ENCODE data around the gene PAK6.

The PAK6 gene

DNA sequence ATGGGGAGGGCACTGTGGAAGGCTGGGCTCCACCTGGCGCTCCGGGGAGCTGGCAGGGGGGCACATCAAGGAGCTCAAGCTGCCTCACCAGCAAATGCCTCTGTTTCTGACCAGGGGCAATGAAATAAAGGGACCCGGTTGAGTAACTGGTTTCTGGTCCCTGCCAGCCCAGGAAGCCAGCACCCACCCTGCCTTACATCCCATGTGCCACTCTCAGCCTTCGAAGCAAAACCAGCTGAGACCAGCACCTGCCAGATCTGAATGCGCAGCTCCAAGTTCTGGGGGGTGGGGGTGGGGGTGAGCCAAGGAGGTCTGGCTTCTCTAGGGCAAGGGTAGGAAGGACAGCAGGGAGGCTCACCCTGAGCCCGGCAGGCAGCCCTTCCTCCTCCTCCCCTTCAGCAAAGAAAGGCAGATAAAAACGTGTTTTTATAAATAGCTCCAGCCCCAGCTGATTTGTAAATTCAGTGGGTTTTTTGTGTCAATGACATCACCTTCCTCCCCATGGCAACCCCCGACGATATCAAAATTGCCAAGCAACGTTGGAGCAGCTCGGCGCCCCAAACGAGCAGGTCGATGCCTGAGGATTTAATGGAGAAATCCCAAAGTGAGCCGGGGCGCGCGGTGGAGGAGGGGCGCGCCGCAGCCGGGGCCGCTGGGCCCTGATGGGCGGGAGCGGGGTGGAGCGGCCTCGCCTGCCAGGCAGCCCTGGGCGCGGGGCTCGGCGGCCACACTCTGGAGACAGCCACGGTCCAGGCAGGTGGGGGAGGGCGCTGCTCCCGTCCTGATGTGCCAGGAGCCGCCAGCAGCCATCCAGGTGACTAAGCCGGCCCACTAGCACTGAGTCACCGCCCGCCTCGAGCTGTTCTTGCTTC lies at the start of gene PAK6:
TSS of gene PAK6 (plus strand) at position 532 of the 872 bp plus-strand sequence. CDS start 25,723 bp downstream, outside the sequence.
- DNase-seq (ENCODE audit: low read depth), result peak; percentile 20

- DNase-seq (ENCODE audit: low read depth), result no peak
Measured at GRCh38 chr15:40190591-40190990, 48.3 kb upstream of the PAK6 start.

DNA sequence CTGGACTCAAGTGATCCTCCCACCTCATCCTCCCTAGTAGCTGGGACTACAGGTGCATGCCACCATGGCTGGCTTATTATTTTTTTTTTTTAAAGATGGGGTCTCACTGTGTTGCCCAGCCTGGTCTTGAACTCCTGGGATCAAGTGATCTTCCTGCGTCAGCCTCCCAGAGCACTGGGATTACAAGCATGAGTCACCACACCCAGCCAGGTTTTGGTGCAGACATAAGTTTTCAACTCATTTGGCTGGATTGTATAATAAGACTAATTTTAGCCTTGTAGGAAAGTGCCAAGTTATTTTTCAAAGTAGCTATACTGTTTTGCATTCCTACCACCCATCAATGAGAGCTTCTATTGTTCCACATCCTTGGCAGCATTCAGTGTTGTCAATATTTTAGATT lies 45.9 kb upstream of the PAK6 start:
- DNase-seq (ENCODE audit: low read depth), result no peak

- DNase-seq (ENCODE audit: low read depth), result no peak
Measured at GRCh38 chr15:40197434-40197833, 41.4 kb upstream of the PAK6 start.

DNA sequence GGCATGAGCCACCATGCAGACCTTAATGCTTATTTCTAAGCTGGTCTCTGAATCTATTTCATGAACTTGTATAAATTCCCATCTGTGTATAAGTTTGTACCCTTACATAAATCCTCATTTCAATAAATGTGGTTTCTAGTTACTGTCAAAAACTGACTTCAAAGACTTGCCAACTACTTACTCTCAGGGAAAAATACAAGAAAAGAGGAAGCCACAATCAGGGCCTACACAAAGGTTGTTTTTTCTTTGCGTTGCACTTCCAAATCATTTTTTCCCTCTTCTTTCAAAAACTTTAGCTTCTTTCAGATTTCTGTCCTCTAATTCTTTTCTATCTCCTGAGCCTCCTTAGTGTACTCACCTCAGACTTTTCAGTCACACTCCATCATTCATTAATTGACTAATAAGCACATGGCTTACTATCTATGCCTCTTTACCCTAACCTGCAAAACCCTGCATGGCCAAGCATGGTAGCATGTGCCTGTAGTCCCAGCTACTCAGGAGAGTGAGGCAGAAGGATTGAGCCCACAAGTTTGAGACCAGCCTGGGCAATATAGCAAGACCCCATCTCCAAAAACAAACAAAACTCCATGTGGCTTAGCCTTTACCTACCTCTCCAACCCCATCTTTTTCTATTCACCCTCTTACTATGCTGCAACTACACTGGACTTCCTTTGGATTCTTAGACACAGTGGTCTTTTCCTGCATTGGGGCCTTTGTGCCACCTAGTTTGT lies 40.3 kb upstream of the PAK6 start:
- DNase-seq (ENCODE audit: low read depth), result no peak

DNA sequence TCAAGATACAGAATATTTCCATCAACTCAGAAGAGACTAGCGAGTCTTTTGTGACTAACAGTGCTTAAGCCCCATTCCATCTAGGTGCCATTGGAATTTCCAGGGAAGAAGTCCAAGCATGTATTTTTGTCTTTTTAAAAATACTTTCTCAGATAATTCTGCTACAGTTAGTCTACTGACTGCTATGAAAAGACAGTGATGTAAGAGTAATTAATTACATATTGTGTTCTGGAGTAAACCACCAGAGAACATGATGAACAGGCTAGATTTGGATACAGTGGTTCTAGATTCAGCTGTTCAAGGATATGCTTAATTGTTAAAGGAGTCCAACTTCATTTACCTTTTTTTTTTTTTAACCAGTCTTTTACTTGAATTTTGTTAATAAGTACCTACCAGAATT lies 34.8 kb upstream of the PAK6 start:
- no peak for DNase-seq (ENCODE audit: low read depth)

GRCh38 chr15:40217166-40217824 lies 21.6 kb upstream of the PAK6 start:
- DNase-seq (ENCODE audit: low read depth), result peak; percentile 21

DNA sequence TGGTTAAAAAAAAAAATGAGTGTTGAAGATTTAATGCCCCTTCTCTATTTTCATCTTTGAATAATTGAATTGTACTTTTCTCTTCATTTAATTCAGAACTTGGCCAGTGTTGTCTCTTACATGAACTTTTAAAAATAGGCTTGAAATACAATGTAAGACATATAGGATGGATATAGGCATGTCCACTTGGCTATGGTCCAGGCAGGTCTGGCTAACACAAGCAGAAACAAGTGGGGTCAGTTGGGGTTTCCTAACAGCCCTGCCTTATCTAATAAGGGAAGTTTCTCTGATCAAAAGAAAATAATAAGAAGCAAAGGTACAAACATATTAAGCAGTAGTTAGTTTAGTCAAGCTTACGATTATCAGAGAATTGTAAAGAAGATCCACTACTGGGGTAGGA lies 19.1 kb upstream of the PAK6 start:
- DNase-seq (ENCODE audit: low read depth), result no peak

DNA sequence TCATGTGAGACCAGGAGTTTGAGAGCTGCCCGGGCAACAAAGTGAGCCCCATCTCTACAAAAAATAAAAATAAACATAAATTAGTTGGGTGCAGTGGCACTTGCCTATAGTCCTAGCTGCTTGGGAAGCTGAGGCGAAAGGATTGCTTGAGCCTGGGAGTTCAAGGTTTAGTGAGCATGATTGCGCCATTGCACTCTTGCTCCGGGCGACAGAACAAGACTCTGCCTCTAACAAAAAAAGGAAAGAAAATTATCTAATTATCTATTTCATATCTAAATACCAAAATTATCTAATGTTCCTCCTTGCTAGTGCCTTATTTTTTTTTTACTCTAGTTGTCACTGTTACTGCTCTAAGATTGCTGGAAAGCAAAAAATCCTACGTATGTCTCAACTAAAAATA lies 16.7 kb upstream of the PAK6 start:
- no peak for DNase-seq (ENCODE audit: low read depth)

DNA sequence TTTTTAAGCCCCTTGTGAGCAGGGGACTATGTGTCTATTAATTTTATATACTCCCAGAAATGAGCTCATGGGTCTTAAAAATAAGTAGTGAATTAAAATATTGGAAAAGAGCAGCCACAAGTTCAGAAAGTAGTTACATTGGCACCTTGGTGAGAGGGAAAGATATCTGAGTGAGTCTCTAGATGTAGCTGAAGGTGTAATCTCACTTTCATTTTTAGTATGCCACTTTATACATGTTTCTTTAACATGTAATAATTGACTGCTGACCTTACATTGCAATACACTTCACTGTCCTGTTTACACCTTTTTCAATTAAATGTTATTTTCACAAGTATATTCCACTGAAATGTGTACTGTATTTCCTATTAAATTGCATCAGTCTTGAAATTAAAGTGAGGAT lies 12.1 kb upstream of the PAK6 start:
- no peak for DNase-seq (ENCODE audit: low read depth)

- no peak for DNase-seq (ENCODE audit: low read depth)
Measured at GRCh38 chr15:40229316-40229715, 9.5 kb upstream of the PAK6 start.

DNA sequence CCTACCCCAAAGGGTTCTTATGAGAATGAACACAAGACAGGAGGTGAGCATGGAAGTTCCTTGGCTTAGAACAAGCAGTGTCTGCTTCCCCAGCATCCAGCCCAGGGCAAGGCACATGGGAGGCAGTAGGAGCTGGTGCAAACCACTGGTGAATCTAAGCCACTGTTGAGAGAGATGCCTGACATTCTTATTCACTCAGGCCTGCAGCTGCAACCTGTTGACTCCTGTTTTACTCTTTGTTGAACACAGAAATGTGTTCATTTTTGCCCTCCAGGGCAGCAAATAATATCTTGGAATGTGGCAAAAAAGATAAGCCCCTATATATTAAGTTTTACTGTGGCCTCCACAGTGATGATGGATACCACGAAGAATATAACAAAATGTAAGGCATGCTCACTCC lies 8.9 kb upstream of the PAK6 start:
- DNase-seq (ENCODE audit: low read depth), result no peak

DNA sequence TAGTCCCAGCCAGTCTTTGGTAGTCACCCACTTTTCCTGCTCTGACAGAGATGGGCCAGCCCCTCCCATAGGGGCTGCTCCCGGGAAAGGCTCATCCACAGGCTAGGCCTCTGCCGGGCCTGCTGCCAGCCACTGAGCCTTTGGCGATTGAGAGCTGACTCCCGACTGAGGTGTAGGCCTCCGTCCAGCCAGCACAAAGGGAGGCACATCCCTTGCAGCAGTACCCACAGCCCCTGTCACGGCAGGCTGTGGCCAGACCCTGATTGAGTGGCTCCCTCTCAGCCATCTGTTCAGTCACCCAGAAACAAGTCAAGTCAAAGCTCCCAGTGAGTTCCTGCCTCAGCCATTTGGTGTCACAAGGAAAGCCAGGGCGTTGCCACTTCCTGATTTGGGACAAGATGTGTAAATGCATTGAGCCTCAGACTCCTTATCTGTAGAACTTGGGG lies 6.2 kb upstream of the PAK6 start:
- no peak for DNase-seq (ENCODE audit: low read depth)

- DNase-seq (ENCODE audit: low read depth), result no peak
Measured at GRCh38 chr15:40233727-40234577, 4.9 kb upstream of the PAK6 start.

- DNase-seq (ENCODE audit: low read depth), result no peak
Measured at GRCh38 chr15:40234783-40235182, 4.1 kb upstream of the PAK6 start.

DNA sequence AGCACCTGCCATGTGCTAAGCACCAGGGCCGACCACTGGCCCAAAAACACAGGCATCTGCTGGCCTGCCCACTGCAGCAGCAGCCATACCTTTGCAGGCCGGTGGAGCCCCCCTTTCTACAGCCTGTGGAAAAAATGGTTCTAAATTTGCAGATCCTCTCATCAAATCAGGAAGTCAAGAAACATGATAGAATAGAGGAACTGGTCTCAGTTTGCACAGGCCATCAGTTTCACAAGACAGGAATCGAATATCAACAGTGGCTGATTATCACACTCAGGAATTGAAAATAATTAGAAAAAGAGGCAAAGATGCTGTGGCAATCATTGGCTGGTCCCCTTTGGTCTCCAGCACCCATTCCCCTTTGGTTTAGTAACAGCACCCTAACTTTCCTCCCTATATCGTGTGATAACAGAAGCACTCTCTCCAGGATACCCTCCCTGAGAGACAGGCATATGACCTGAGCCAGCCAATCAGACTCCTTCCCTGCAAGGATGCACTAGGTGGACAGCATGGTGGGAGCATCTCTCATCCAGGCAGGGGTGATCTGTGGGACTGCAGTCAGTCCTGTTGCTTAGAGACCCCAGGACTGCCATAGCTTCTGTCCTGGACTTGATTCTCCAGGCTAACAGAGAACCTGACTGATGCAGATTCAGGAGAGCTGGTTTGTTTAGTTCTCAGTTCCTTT lies 3.5 kb upstream of the PAK6 start:
- DNase-seq (ENCODE audit: low read depth), result no peak

- DNase-seq (ENCODE audit: low read depth), result no peak
Measured at GRCh38 chr15:40239404-40239692, 485 bp downstream of the PAK6 start.

- DNase-seq (ENCODE audit: low read depth), result no peak
Measured at GRCh38 chr15:40239693-40240618, 1.1 kb downstream of the PAK6 start.

GRCh38 chr15:40240619-40241221 lies 1.9 kb downstream of the PAK6 start:
- no peak for DNase-seq (ENCODE audit: low read depth)

Data from activated T-cell treated with anti-CD3 and anti-CD28 coated beads for 24 hours (primary cell).